ENCODE data around the gene KIAA1755.
"Not testable (repeated sequence)": the region's sequence is repeated elsewhere in the genome, so short reads cannot be mapped to it uniquely, and the experiment has no call there.

KIAA1755 gene

GRCh38 chr20:38286586-38287531 is 26.3 kb upstream of the KIAA1755 start:
- no peak for DNase-seq

- DNase-seq: no peak
These were observed 24.4 kb upstream of the KIAA1755 start for GRCh38 chr20:38284893-38285444.

GRCh38 chr20:38284066-38284650 is 23.6 kb upstream of the KIAA1755 start:
- not testable (repeated sequence) for DNase-seq

- DNase-seq: no peak
These were observed 22.7 kb upstream of the KIAA1755 start for GRCh38 chr20:38283236-38283635.

- DNase-seq: not testable (repeated sequence)
These were observed 20.8 kb upstream of the KIAA1755 start for GRCh38 chr20:38281176-38281915.

- DNase-seq: no peak
These were observed 18.2 kb upstream of the KIAA1755 start for GRCh38 chr20:38278763-38279162.

GRCh38 chr20:38278131-38278530 is 17.6 kb upstream of the KIAA1755 start:
- DNase-seq: peak; percentile 80

GRCh38 chr20:38277691-38278090 is 17.2 kb upstream of the KIAA1755 start:
- DNase-seq: peak; percentile 32

- no peak for DNase-seq
These were observed 16.8 kb upstream of the KIAA1755 start for GRCh38 chr20:38277285-38277684.

GRCh38 chr20:38275815-38276550 is 15.4 kb upstream of the KIAA1755 start:
- DNase-seq: no peak

- no peak for DNase-seq
These were observed 12.4 kb upstream of the KIAA1755 start for GRCh38 chr20:38272961-38273360.

- no peak for DNase-seq
These were observed 11.9 kb upstream of the KIAA1755 start for GRCh38 chr20:38272398-38272797.

- DNase-seq: no peak
These were observed 11.1 kb upstream of the KIAA1755 start for GRCh38 chr20:38271608-38272120.

GRCh38 chr20:38270869-38271605 is 10.5 kb upstream of the KIAA1755 start:
- no peak for DNase-seq

- DNase-seq: no peak
These were observed 9.2 kb upstream of the KIAA1755 start for GRCh38 chr20:38269715-38270114.

- DNase-seq: no peak
These were observed 8.5 kb upstream of the KIAA1755 start for GRCh38 chr20:38269040-38269439.

- no peak for DNase-seq
These were observed 7.5 kb upstream of the KIAA1755 start for GRCh38 chr20:38267901-38268514.

- DNase-seq: no peak
These were observed 6.8 kb upstream of the KIAA1755 start for GRCh38 chr20:38267296-38267695.

GRCh38 chr20:38266426-38266825 is 5.9 kb upstream of the KIAA1755 start:
- DNase-seq: no peak

GRCh38 chr20:38262931-38263330 is 2.4 kb upstream of the KIAA1755 start:
- DNase-seq: no peak

GRCh38 chr20:38261054-38261390 is 487 bp upstream of the KIAA1755 start:
- no peak for DNase-seq
